ENCODE data around the gene ACSL3.
A peak's percentile ranks its signal among the peaks of the same experiment; 100 is the strongest.

ACSL3 gene

GRCh38 chr2:222879604-222879933, 18.7 kb downstream of the ACSL3 start:
- DNase-seq (ENCODE audit: low spot score), result peak; percentile 32

DNA sequence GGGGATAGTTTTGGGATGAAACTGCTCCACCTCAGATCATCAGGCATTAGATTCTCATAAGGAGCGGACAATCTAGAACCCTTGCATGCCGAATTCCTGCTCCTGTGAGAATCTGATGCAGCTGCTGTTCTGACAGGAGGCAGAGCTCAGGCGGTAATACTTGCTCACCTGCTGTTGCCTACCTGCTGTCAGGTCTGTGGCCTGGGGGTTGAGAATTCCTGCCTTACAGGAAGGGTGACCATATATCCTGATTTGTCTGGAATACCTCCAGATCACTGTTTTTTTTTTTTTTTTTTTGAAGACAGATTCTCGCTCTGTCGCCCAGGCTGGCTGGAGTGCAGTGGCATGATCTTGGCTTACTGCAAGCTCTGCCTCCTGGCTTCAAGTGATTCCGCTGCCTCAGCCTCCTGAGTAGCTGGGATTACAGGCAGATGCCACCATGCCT, 21.7 kb downstream of the ACSL3 start:
- DNase-seq (ENCODE audit: low spot score), result peak; percentile 25

DNA sequence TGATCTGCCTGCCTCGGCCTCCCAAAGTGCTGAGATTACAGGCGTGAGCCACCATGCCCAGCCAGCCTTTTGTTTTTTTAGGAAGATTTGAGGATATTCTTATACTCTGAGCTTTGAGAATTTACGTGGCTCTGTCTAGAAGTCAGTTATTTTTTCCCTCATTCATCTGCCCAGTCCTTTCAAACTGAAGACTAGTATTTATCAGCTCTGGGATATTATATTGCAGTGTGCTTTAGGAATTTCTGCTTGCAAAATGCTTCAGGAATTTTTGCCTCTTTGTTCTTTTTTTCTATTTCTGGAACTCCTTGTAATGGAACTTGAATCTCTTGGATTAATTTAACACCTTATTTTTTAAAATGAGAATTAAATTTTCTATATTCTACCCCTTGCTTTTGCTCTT, 22.6 kb downstream of the ACSL3 start:
- DNase-seq (ENCODE audit: low spot score), result no peak

DNA sequence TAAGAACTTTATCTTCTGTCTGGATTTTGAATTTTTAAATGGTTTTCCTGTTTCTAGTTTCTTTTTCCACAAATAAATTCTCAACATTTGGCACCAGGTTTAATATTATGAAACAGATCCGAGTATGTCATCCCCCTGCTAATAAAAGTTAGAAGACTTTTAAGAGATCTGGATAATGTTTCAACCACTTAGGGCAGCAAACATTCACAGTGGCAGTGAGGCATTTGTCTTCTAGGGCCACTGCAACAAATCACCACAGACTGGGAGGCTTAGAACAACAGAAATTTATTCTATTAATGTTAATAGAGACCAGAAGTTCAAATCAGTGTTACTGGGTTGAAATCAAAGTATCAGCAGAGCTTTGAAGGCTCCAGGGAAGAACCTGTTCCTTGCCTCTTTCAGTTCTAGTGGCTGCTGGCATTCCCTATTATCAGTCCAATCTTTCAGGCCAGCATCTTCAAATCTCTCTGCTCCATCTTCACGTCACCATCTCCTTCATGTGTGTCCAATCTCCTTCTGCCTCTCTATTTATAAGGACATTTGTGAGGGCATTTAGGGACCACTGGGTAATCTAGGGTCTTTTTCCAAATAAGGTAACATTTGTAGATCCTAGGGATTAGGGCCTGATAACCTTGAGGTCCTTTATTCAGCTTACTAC, 23.4 kb downstream of the ACSL3 start:
- no peak for DNase-seq (ENCODE audit: low spot score)

GRCh38 chr2:222884805-222885424, 24.1 kb downstream of the ACSL3 start:
- no peak for DNase-seq (ENCODE audit: low spot score)

GRCh38 chr2:222887124-222887523, 26.3 kb downstream of the ACSL3 start:
- DNase-seq (ENCODE audit: low spot score), result no peak

GRCh38 chr2:222888716-222889115, 27.9 kb downstream of the ACSL3 start:
- no peak for DNase-seq (ENCODE audit: low spot score)

DNA sequence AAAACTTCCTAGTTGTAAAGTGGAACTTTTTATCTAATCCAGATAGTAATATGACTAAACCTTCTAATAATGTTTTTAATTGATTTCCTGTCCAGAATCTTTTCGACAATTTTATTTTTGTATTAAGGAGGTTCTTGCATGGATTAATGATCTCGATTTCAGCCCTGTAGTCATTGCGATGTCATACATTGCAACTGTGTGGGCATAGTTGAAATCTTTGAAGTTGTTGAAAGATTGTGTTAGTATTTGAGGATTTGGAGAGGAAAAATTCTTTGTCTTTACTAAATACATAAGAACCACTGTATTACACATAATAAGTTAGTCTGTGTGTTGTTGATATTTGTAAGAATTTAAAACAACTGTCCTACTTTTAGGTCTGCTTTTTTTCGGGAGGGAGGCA, 31.1 kb downstream of the ACSL3 start:
- no peak for DNase-seq (ENCODE audit: low spot score)

DNA sequence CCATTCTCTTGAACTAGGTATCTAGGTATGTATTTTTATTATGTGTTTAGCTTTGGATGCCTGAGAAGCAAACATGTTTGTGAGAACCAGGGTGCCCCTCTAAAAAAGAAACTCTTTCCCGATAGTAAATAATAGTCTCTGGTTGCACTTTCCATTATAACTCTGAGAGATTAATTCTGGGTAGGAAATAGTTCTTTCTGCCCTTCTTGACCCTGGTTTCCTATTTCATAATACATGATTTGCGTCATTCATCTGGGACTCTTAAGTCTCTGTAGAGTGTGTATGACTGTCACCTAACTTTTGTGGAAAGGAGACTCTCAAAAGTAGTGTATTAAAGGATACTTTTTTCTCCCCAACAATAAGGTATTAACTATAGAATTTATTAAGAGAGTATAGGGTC, 31.5 kb downstream of the ACSL3 start:
- no peak for DNase-seq (ENCODE audit: low spot score)

- DNase-seq (ENCODE audit: low spot score), result no peak
These were observed 31.9 kb downstream of the ACSL3 start for GRCh38 chr2:222892761-222893160.

DNA sequence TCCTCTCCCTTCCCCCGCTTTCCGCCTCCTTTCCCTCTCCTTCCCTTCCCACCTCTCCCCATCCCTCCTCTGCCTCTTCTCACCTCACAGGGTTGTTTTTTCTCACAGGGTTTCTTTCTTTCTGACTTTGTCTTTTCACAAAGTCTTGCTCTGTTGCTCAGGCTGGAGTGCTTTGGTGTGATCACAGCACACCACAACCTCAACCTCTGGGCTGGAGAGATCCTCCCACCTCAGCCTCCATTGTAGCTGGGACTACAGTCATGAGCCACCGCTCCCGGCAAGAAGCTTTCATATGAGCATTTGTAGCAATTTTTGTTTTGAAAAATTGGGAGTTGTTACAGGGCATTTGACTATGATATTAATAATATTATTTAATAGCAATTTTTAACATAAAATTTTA, 32.9 kb downstream of the ACSL3 start:
- DNase-seq (ENCODE audit: low spot score), result no peak

DNA sequence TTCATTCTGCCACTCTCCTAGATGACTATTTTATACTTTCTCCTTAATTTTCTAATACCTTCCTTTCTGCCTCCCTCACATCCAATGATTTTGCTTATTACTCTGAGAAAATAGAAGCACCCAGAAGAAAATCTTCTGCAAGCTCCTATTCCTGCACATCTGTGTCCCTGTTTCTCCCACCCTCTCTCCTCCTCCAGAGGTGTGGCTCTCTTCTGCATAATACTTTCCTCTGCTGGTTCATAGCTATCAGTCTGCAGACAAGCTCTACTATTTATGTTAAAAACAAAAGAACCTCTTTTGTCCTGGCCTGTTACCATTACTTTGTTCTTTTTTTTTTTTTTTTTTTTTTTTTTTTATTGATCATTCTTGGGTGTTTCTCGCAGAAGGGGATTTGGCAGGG, 34.3 kb downstream of the ACSL3 start:
- no peak for DNase-seq (ENCODE audit: low spot score)

DNA sequence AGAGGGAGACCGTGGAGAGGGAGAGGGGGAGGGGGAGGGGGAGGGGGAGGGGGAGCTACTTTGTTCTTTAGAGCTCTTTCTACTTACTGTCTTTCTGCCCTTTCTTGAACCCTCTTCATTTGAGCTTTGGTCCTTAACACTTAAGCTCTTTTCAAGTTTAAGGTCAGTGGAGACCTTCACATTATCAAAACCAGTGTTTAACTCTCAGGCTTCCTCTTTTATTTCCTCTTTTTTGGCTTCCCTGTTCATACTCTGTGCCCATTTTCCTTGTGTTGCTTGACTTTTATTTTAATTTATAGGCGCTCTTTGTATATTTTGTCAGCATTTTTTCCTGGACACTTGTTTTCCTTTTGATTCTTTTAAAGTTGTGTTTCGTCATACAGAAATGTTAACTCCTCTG, 37.1 kb downstream of the ACSL3 start:
- DNase-seq (ENCODE audit: low spot score), result no peak

GRCh38 chr2:222899413-222900181, 38.8 kb downstream of the ACSL3 start:
- no peak for DNase-seq (ENCODE audit: low spot score)

DNA sequence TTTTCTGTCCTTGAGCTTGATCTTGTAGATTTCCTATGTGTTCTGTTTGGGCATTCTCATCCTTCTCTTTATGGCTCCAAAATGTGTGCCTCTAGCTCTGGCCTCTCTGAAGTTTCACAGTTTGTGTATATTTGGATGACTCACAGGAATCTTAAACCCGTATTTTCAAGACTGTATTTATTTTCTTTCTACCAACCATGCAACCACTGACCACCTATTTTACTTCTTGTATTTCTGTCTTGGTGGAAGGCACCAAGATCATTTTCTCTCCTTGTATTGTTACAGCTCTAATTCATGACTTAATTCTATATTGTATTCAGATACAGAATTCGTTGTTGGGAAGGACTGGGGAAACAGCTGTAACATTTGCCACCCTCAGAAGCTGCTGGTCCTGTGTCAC, 39.5 kb downstream of the ACSL3 start:
- DNase-seq (ENCODE audit: low spot score), result no peak

DNA sequence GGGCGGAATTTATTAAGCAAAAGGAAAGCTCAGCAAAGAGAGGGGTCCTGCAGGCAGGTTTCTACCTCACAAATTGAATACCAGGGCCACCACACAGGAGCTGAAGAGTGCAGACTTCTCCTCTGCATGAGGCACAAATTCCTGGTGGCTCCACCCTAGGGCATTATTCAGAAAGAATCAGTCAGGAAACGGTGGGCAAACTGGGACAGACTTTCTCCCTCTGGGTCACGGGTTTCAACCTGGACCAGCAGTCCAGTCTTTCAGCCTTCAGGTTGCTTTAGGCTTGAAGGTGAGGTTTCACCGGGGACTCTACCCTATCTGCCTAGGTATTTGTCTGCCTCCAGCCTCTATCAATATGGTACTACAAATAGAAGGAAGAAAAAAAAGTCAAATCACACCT, 41.8 kb downstream of the ACSL3 start:
- DNase-seq (ENCODE audit: low spot score), result no peak

GRCh38 chr2:222903234-222904220, 42.7 kb downstream of the ACSL3 start:
- peak; percentile 70 for DNase-seq (ENCODE audit: low spot score)

- no peak for DNase-seq (ENCODE audit: low spot score)
These were observed 43.9 kb downstream of the ACSL3 start for GRCh38 chr2:222904557-222905258.

DNA sequence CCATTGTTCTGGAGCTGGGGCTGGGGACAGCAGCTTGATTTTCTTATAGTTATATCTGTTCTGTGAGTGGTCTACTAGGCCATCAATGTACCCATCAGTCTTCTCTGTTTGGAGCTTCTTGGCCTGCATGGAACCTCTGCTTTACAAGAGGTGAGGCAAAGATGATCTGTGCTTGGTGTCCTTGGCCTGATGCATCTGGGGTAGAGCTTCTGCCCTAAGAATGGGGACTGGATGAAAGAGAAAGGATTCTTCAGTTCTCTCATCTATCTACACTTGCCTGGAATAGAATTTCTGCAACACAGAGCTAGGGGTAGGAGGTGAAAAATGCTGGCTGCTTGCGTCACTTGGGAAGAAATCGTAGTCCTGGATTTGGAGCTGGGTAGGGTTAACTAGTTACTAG, 46.2 kb downstream of the ACSL3 start:
- DNase-seq (ENCODE audit: low spot score), result no peak

DNA sequence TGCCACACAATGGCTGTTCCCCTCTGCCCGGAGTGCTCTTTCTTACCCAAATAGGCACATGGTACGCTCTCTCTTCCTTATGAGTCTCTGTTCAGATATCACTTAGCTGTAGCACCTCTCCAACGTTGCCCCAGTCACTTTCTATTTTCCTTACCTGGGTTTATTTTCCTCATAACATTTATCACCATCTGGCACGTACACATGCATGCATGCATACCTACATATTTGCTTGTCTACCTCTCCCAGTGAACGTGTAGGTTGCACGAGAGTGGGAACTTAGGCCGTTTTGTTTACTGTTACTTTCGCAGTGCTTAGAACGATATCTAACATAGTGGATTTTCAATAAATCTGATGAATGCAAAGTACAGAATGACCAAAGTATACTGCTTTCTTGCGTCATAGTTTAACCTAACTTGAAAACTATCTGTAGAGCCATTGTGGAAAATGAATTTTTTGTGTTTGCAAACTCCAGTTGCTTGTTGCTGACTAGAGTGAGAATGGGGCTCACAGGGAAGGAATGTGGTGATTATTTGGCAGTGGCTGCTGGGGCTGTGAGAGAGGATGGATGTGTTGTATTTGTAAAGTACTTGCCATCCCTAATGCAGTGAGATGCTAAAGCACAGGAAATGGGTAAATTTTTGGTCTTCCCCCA, 47.1 kb downstream of the ACSL3 start:
- DNase-seq (ENCODE audit: low spot score), result no peak

GRCh38 chr2:222909286-222909685, 48.5 kb downstream of the ACSL3 start:
- DNase-seq (ENCODE audit: low spot score), result no peak

Measured in cerebellar cortex (tissue), 1 donor.